Trophoblast cell (in vitro differentiated cells and primary cell): ENCODE measurements around the gene PRDX3.

Source experiments
- DNase-seq, 2 donors: peaks; one replicate each; pipeline ENCODE4 v3.0.0-alpha.2; 2016
- H2AFZ ChIP-seq: 2 replicates; pipeline ENCODE4 v1.6.1; 2013; ENCODE audit warnings: low read length, moderate library complexity, mild to moderate bottlenecking; ENCODE audit not compliant: insufficient read depth, poor library complexity
- H2AK5ac ChIP-seq: 2 replicates; pipeline ENCODE4 v1.6.1; 2013; ENCODE audit warnings: mild to moderate bottlenecking, low read length
- H2BK120ac ChIP-seq: 2 replicates; pipeline ENCODE4 v1.6.1; 2013; ENCODE audit warnings: low read length, mild to moderate bottlenecking, moderate library complexity; ENCODE audit not compliant: insufficient read depth, poor library complexity
- H2BK12ac ChIP-seq: 2 replicates; pipeline ENCODE4 v1.6.1; 2013; ENCODE audit warnings: mild to moderate bottlenecking, low read length, moderate library complexity
- H2BK5ac ChIP-seq: 2 replicates; pipeline ENCODE4 v1.6.1; 2013; ENCODE audit warnings: low read length, low read depth, moderate library complexity, mild to moderate bottlenecking; ENCODE audit not compliant: poor library complexity
- H3K14ac ChIP-seq: 2 replicates; pipeline ENCODE4 v1.6.1; 2013; ENCODE audit warnings: mild to moderate bottlenecking, low read length
- H3K18ac ChIP-seq: 2 replicates; pipeline ENCODE4 v1.6.1; 2013; ENCODE audit warnings: mild to moderate bottlenecking, low read length
- H3K23ac ChIP-seq: 2 replicates; pipeline ENCODE4 v1.6.1; 2013; ENCODE audit warnings: low read length
- H3K27ac ChIP-seq: 2 replicates; pipeline ENCODE4 v1.5.1; 2013; ENCODE audit warnings: low read depth, mild to moderate bottlenecking, inconsistent platforms, low read length, moderate library complexity
- H3K27me3 ChIP-seq: 2 replicates; pipeline ENCODE4 v1.6.1; 2013; ENCODE audit warnings: inconsistent platforms, mild to moderate bottlenecking, low read length, moderate library complexity; ENCODE audit not compliant: insufficient read depth
- H3K36me3 ChIP-seq, 2 experiments: 1 replicate in 1 of 2; 2 replicates in 1 of 2; pipeline ENCODE4 v1.6.1; 2013; ENCODE audit warnings: low read length in 2 of 2, mild to moderate bottlenecking in 2 of 2, moderate library complexity in 1 of 2; ENCODE audit not compliant: insufficient read depth in 2 of 2, control insufficient read depth in 1 of 2
- H3K4ac ChIP-seq: 2 replicates; pipeline ENCODE4 v1.6.1; 2013; ENCODE audit warnings: low read depth, mild to moderate bottlenecking, low read length, moderate library complexity
- H3K4me1 ChIP-seq, 2 experiments: 1 replicate in 1 of 2; 2 replicates in 1 of 2; pipeline ENCODE4 v1.6.1; 2013; ENCODE audit warnings: low read length in 2 of 2, mild to moderate bottlenecking in 2 of 2, moderate library complexity in 1 of 2; ENCODE audit not compliant: insufficient read depth in 2 of 2, control insufficient read depth in 1 of 2
- H3K4me2 ChIP-seq: 2 replicates; pipeline ENCODE4 v1.6.1; 2013; ENCODE audit warnings: inconsistent platforms, mild to moderate bottlenecking, low read length, moderate library complexity
- H3K4me3 ChIP-seq: 2 replicates; pipeline ENCODE4 v1.5.1; 2013; ENCODE audit warnings: mild to moderate bottlenecking, low read depth, low read length, inconsistent platforms
- H3K79me1 ChIP-seq: one replicate; pipeline ENCODE4 v1.6.1; 2013; ENCODE audit warnings: low read length
- H3K79me2 ChIP-seq: 2 replicates; pipeline ENCODE4 v1.6.1; 2013; ENCODE audit warnings: low read length, mild to moderate bottlenecking; ENCODE audit not compliant: control insufficient read depth, insufficient read depth, poor library complexity
- H3K9ac ChIP-seq: 2 replicates; pipeline ENCODE4 v1.6.1; 2013; ENCODE audit warnings: mild to moderate bottlenecking, low read length
- H3K9me3 ChIP-seq: 2 replicates; pipeline ENCODE4 v1.6.1; 2013; ENCODE audit warnings: low read depth, mild to moderate bottlenecking, control low read depth, inconsistent platforms, low read length; ENCODE audit not compliant: insufficient read depth
- H4K12ac ChIP-seq: 2 replicates; pipeline ENCODE4 v1.6.1; 2013; ENCODE audit warnings: low read depth, mild to moderate bottlenecking, low read length, moderate library complexity
- H4K8ac ChIP-seq: 2 replicates; pipeline ENCODE4 v1.6.1; 2013; ENCODE audit warnings: low read depth, mild to moderate bottlenecking, low read length, moderate library complexity
- H4K91ac ChIP-seq: one replicate; pipeline ENCODE4 v1.6.1; 2013; ENCODE audit warnings: low read depth, mild to moderate bottlenecking, low read length, moderate library complexity
- WGBS: extraction: QIAGEN DNeasy Blood & Tissue Kit; methylation state at CpG from one replicate; pipeline ENCODE4 v1.1.7; 2013; ENCODE audit warnings: missing lambda C conversion rate; ENCODE audit not compliant: insufficient read length, insufficient coverage; ENCODE audit errors: extremely low coverage; 5-methylcytosine and 5-hydroxymethylcytosine counted together

PRDX3 gene

GRCh38 chr10:119162452-119163092, 16.0 kb downstream of the PRDX3 start:
- Histone ChIP-seq H3K18ac (no peak overlapping the region), H4K12ac (no peak overlapping the region), H4K8ac (no peak overlapping the region), H4K91ac (no peak overlapping the region), H2BK5ac (no peak overlapping the region), H3K4me1 (peaks cover 4 to 6% of the 10 kb centered on the region in 2 experiments), H3K4me2 (no peak overlapping the region), H3K4ac (no peak overlapping the region), H3K23ac (no peak overlapping the region), H3K36me3 (peaks cover 7 to 9% of the 10 kb centered on the region in 2 experiments), H3K79me2 (peaks cover 5% of the 10 kb centered on the region), H3K27me3 (no peaks in the 10 kb centered on the region), H3K14ac (no peak overlapping the region), H3K9me3 (no peaks in the 10 kb centered on the region), H3K79me1 (peaks cover 8% of the 10 kb centered on the region), H3K9ac (no peak overlapping the region), H3K4me3 (no peak overlapping the region), H2BK12ac (no peak overlapping the region), H2BK120ac (no peak overlapping the region), H2AK5ac (no peak overlapping the region), H3K27ac (no peak overlapping the region), H2AFZ (no peak overlapping the region)
- no peak for DNase-seq
- WGBS: no CpG with 5 or more reads among the region's 5 CpGs

DNA sequence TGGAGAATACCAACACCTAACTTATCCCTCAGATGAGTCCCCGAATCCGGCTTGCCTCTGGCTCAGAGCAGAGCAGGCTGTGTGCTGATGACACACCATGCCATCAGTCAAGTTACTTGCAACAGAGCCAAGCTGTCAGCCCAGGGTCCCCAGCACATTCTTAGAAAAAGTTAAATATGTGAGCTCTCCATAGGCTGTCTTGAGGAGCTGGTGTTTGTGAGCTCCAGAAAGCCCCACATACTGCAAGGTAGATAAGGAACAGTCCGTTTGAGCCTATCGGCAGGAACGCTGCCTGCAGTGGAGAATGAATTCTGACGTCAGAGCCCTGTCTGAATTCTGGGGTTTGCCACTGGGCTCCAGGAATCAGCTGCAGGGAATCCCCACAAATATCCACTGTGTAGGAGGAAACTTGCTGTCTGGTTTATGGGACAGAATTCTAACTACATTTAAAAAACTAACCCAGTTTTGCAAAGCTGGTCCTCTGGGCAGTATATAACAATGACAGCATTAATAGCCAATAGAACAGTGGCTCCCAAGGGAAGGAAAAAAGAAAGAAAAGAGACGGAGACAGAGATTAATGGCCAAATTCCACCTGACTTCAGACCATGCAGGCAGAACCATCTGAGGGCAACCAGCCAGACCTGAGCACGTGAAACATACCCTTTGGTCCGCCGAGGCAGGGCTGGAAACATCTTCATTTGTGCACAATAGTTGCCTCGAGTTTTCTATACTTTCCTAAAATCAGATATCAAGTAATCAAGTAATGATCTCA, 16.7 kb downstream of the PRDX3 start:
- H3K79me1 ChIP-seq: peaks cover 8% of the 10 kb centered on the region
- H3K27me3 ChIP-seq: no peaks in the 10 kb centered on the region
- H3K9ac ChIP-seq: no peak overlapping the region
- H3K36me3 ChIP-seq: peaks cover 6 to 7% of the 10 kb centered on the region in 2 experiments
- no peaks in the 10 kb centered on the region for H3K9me3 ChIP-seq
- no peak overlapping the region for H3K4me2 ChIP-seq
- H3K14ac ChIP-seq: no peak overlapping the region
- H3K18ac ChIP-seq: no peak overlapping the region
- WGBS: no CpG with 5 or more reads among the region's 11 CpGs
- H4K12ac ChIP-seq: no peak overlapping the region
- H3K23ac ChIP-seq: no peak overlapping the region
- no peak overlapping the region for H2AFZ ChIP-seq
- H2BK12ac ChIP-seq: no peak overlapping the region
- no peak overlapping the region for H3K4ac ChIP-seq
- no peak overlapping the region for H3K27ac ChIP-seq
- H4K91ac ChIP-seq: no peak overlapping the region
- H4K8ac ChIP-seq: no peak overlapping the region
- H3K79me2 ChIP-seq: peaks cover 5% of the 10 kb centered on the region
- no peak for DNase-seq
- no peak overlapping the region for H2BK120ac ChIP-seq
- H3K4me1 ChIP-seq: peaks cover 4 to 6% of the 10 kb centered on the region in 2 experiments
- H2AK5ac ChIP-seq: no peak overlapping the region
- H3K4me3 ChIP-seq: no peak overlapping the region
- H2BK5ac ChIP-seq: no peak overlapping the region

DNA sequence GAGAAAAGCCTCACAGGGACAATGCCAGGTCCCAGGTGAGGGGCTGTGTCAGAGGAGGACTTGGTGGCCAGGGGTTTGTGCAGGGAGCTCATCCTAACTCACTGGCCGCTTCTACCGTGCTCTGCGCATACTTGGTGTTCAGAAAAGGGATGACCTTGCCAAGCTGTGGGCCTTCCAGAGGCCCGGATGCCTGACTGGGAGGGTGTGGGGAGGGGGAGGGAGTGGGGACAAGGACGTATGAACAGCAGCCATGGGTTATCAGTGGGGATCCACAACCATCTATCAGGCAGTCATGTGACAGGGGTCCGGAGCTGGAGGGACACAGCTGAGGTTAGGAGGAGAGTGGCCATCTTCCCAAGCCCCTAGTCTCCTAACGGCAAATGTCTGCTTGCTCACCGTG, 19.3 kb downstream of the PRDX3 start:
- no peaks in the 10 kb centered on the region for H3K27me3 ChIP-seq
- H3K14ac ChIP-seq: no peak overlapping the region
- no peak for DNase-seq
- H3K36me3 ChIP-seq: peaks cover 8 to 14% of the 10 kb centered on the region in 2 experiments
- WGBS: no CpG with 5 or more reads among the region's 8 CpGs
- no peak overlapping the region for H2BK120ac ChIP-seq
- H4K12ac ChIP-seq: no peak overlapping the region
- H2BK12ac ChIP-seq: no peak overlapping the region
- no peak overlapping the region for H3K23ac ChIP-seq
- H2AK5ac ChIP-seq: no peak overlapping the region
- no peak overlapping the region for H3K18ac ChIP-seq
- no peak overlapping the region for H3K9ac ChIP-seq
- no peaks in the 10 kb centered on the region for H3K79me2 ChIP-seq
- H4K91ac ChIP-seq: no peak overlapping the region
- H3K27ac ChIP-seq: no peak overlapping the region
- no peaks in the 10 kb centered on the region for H3K9me3 ChIP-seq
- no peak overlapping the region for H2BK5ac ChIP-seq
- no peak overlapping the region for H3K4me3 ChIP-seq
- H4K8ac ChIP-seq: no peak overlapping the region
- H3K79me1 ChIP-seq: no peaks in the 10 kb centered on the region
- no peak overlapping the region for H3K4ac ChIP-seq
- no peak overlapping the region for H3K4me2 ChIP-seq
- H3K4me1 ChIP-seq: no peaks in the 10 kb centered on the region
- no peak overlapping the region for H2AFZ ChIP-seq

DNA sequence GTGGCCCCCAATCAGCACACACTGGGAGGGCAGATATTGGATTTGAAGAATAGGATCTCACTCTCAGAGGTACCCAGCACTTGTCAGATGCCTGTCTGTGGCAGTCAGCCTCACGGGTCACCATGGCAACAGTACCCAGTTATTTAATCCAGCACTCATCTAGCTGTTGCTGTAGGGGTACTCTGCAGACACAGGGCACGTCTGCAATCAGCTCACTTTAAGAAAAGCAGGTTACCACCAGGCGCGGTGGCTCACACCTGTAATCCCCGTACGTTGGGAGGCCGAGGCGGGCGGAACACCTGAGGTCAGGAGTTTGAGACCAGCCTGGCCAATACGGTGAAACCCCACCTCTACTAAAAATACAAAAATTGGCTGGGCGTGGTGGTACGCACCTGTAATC, 25.0 kb downstream of the PRDX3 start:
- Histone ChIP-seq H3K4me1 (no peaks in the 10 kb centered on the region), H3K4ac (no peak overlapping the region), H3K36me3 (peaks cover 9 to 17% of the 10 kb centered on the region in 2 experiments), H3K9me3 (no peaks in the 10 kb centered on the region), H4K91ac (no peak overlapping the region), H2BK5ac (no peak overlapping the region), H4K8ac (no peak overlapping the region), H3K79me2 (no peaks in the 10 kb centered on the region), H3K14ac (no peak overlapping the region), H3K4me2 (no peak overlapping the region), H3K23ac (no peak overlapping the region), H2AFZ (no peak overlapping the region), H3K27ac (no peak overlapping the region), H4K12ac (no peak overlapping the region), H2AK5ac (no peak overlapping the region), H3K79me1 (no peaks in the 10 kb centered on the region), H3K4me3 (no peak overlapping the region), H2BK12ac (no peak overlapping the region), H3K9ac (no peak overlapping the region), H3K18ac (no peak overlapping the region), H2BK120ac (no peak overlapping the region), H3K27me3 (no peaks in the 10 kb centered on the region)
- DNase-seq: no peak
- no CpG with 5 or more reads among the region's 12 CpGs for WGBS
